NCI-H2029 treated with DMSO at 0.1 percent for 48 hours (cell line): Measurements from ENCODE around the gene NSG1.
"Not testable (repeated sequence)": the region's sequence is repeated elsewhere in the genome, so short reads cannot be mapped to it uniquely, and the experiment has no call there.

ENCODE experiments used
- DNase-seq: peaks from one replicate; lab custom pipeline; 2025; lab: John Stamatoyannopoulos, UW

The NSG1 gene

GRCh38 chr4:4416981-4417380, 30.1 kb downstream of the NSG1 start:
- DNase-seq = no peak

GRCh38 chr4:4417886-4418285, 31.0 kb downstream of the NSG1 start:
- no peak for DNase-seq

- no peak for DNase-seq
Observed at GRCh38 chr4:4418676-4419390, 31.9 kb downstream of the NSG1 start.

- no peak for DNase-seq
Observed at GRCh38 chr4:4419896-4420295, 33.0 kb downstream of the NSG1 start.

DNA sequence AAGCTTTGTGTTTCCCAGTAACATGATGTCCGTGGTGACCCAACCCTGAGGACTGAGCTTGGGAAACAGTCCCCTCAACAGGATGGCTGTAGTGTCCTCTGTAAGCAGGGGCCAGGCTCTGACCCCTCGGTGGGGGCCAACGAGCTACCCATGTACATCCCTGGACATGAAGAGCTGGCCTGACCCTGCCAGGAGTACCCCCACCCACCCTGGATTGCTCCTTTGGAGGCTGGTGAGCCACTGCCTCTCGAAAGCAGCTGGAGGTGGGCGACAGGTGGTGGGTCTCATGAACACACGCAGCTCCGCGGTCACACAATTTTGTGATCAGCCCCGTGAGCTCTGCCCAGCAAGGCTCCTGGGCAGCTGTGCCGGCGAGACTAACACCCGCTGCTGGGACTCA, 33.5 kb downstream of the NSG1 start:
- no peak for DNase-seq

DNA sequence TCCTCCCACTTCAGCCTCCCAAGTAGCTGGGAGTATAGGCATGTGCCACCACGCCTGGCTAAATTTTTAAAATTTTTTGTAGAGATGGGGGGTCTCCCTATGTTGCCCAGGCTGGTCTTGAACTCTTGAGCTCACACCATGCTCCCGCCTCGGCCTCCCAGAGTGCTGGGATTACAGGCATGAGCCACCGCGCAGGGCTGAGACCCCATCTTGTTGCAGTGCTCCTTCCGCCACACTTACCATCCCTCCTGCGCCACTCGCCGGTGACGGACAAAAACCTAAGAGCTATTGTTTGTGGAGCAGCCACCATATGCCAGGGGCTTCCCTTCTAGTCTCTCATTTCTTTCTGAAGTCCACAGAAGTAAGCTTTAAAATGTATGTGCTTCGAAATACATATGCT, 34.5 kb downstream of the NSG1 start:
- DNase-seq = no peak

- not testable (repeated sequence) for DNase-seq
Observed at GRCh38 chr4:4422117-4422516, 35.2 kb downstream of the NSG1 start.

DNA sequence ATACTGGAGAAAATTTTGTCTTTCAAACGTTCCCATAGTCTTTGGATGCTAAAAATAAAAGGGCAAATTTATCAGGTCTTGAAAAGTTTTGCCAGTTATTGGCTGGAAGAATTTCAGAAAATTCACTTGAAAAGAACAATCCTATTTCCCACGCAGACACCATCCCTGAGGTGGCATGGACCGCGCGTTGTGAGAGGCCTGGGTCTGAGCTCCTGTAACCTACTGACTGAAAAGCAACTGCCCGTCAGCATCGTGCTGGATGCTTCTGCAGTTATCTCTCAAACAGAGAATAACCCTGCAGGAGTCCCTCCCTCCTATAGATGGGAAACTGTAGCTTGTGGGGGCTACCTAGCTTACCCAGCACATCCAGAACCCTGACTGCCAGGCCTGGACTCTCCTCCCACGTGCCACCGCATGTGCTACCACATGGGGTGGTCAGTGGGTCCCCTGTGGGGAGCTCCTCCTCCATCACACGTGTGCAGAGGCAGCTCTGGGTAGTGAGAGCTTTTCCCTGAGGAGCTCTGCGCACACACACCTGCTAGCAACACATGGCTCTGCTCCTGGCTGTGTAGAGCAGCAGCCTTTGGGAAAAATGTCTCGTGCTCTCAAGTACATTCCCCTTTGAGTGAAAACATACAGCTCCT, 36.1 kb downstream of the NSG1 start:
- DNase-seq = no peak

- no peak for DNase-seq
Observed at GRCh38 chr4:4423706-4424498, 37.0 kb downstream of the NSG1 start.

- no peak for DNase-seq
Observed at GRCh38 chr4:4424499-4425115, 37.7 kb downstream of the NSG1 start.

DNA sequence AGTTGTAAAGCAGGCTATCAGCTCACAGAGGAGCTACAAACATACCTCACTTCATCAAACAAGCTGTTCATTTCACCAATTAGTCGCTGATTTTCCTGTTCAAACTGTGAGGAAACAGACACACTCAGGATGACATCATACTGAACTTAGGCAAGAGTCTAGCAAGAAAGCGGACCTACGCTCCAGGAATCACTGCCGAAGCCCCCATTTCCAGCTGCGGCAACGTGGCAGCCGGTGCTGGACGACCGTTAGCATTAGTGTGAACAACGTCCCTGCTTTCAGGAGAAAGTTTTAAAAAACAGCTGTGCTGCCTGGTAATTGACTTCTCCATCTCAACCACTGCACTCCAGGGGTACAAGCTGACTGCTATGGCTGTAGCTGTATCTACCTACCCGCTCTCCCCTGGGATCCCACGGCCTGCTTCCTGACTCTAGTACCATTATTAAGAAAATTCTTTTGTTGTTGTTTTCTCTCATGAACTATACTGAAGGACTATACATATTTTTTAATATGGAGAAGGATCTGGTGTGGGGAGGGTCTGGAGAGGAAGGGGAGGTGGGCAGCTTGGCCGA, 38.3 kb downstream of the NSG1 start:
- DNase-seq = no peak

- DNase-seq = no peak
Observed at GRCh38 chr4:4425696-4426095, 38.8 kb downstream of the NSG1 start.

DNA sequence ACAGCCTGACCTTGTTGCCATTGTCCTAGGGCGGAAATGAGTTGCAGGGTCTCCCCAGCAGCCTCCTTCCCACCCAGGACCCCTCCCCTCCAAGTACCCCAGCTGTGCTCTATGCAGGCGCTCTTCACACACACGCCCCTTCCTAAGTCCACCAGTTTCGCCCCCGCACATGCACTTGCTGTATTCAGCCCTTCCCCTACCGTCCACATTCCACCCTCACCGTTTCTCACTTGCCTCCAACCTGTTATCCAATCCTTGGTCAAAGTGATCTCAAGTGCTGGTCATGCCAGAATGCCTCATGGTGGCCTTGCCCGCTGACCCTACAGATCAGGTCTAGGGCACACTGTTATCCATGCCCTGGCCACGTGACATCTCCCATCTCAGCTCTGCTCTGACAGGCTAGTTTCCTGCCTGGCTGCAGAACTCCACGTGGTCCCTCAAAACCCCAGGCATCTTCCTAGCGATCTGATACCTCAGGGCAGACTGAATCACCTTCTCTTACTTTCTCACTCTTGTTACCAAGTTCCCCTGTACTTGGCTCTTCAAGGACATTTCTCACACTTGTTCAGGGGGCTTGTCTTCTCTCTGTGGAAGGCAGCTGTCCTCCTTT, 39.7 kb downstream of the NSG1 start:
- DNase-seq = no peak

- DNase-seq = no peak
Observed at GRCh38 chr4:4427121-4427870, 40.4 kb downstream of the NSG1 start.

GRCh38 chr4:4427886-4428285, 41.0 kb downstream of the NSG1 start:
- DNase-seq = no peak

DNA sequence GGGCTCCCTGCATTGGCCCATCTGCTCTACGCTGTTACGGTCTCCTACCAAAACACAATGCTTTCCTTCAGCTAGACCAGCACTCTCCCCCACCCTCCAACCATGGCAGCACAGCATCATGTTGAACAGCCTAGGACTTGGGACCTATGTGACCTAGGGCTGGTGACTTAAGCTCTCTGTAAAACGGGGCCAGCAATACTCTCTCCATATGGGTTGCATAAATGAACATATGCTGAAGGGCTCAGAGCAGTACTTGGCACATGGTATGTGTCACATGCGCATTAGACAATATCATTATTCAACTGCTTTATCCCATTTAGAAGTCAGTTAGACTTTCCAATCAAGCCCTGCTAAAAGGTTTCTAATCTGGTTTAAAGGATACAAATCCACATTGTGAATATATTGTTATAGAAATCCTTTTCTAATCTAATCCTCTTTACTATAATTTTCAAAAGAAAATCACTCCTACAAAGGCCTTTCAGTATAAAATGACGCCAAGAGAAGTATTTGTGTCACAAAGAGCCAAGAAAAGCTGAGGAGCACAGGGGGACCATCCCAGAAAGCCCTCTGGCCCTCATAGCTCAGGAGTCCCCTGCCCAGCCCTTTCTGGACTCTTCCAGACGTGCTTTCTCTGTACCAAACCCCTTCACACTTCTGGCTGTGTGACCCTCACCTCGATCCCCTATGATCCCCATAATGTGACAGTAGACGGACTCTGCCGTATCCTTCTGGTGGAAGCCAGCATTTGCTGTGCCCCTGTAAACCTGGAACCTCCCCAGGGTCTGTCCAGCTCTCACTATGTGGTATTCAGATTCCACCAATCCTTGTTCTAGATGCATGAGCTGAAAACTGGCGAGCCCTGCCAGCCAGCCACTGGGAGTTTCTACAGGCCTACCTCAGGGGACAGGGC, 42.3 kb downstream of the NSG1 start:
- DNase-seq = no peak

DNA sequence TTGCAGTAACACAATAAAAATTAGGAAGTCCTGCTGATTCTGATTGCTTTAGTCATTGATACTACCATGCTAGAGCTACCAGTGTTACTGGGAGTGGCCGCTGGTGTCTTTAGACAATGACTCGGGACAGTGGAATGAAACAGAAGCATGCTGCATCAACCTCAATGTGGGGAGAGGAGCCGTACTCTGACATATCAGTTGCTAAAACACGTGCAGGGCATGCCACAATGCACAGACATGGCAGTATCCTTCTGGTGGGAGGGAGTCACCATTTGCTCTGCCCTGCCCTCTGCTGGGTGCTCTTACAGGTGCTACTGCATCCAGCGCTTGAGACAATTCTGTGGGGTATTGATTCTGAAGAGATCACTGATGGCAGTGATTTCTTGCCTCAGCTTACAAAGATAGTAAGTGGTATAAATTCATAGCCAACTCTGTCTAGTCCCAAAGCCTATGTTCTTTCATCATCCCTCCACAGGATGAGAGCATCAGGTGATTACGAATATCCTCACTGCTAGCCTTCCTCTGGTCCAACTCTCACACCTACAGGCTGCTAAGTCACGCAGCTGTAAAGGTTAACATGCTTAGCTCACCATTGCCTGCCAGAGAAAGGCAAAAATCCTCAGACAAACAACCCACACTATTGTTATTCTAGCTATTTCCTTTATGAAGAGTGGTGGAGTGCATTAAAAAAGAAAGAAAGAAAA, 43.7 kb downstream of the NSG1 start:
- DNase-seq = peak; percentile 3

DNA sequence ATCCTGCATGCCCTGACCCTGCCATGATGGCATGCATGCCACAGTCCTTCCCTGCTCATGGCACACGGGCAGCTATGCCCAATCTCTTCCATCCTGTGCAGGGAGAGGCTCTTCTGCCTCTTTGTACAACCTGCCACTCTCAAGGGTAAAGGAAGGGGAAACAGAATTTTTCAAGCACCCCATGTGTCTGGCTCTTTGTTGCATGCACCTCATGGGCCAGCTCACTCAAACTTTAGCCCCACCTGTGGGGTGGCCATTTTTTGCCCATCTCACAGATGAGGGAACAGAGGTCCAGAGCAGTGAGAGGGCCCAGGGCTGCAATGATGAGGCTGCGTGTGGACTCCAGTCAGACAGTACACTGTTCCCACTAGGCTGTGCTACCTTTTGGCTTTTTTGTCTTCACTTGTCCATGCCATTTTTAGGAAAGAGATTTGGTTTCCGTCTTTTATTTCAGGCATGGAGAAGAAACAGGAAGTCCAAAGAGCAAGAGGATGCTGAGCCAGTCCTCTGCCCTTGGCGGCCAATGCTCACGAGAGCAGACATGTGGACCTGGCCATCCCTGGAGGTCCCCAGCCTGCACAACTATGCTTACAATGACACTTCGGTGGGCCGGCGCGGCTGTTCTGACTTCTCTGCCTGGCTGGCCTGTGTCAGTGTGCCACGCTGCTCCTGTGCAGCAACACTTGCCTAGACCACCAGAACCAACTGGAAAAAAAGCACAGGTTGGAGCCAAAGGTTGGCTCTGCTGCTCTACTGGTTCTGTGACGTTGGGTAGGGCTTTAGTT, 45.6 kb downstream of the NSG1 start:
- no peak for DNase-seq

GRCh38 chr4:4433941-4434340, 47.0 kb downstream of the NSG1 start:
- DNase-seq = no peak
